GM21367 (cell line): ENCODE measurements around the gene SESN2.
"Not testable (repeated sequence)": the region's sequence is repeated elsewhere in the genome, so short reads cannot be mapped to it uniquely, and the experiment has no call there.

Source experiments
- ATAC-seq: cut with Tn5 transposase; IDR thresholded peaks from one replicate; pipeline ENCODE4 v1.9.1; 2021; ENCODE audit not compliant: unreplicated experiment

The SESN2 gene

GRCh38 chr1:28326984-28327383 is 67.7 kb downstream of the SESN2 start:
- no peak for ATAC-seq

- ATAC-seq = not testable (repeated sequence)
Measured at GRCh38 chr1:28327431-28327830, 68.1 kb downstream of the SESN2 start.

- ATAC-seq = no peak
Measured at GRCh38 chr1:28328228-28328648, 68.9 kb downstream of the SESN2 start.

- ATAC-seq = no peak
Measured at GRCh38 chr1:28329395-28330153, 70.3 kb downstream of the SESN2 start.
